Dedifferentiated amniotic fluid mesenchymal stem cell (primary cell): ENCODE data around the gene KLHL12.

Source experiments
- DNase-seq: peaks from one replicate; pipeline ENCODE4 v3.0.0-alpha.2; 2016; ENCODE audit errors: extremely low spot score

The KLHL12 gene

DNA sequence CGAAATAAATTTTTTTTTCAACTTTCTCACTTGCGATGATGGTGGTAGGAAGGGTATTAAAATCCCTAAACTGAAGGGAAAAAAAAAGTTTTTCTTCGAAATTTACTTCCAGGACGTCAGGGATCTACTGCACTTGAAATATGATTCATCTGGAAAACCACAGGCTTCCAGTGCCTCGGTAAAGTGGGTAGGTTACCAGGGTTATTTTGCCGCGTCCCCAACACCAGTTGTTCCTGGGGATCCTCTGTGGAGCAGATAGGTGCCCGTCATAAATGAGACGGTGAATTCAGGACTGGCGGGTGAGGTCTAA is 38.9 kb downstream of the KLHL12 start:
- DNase-seq: no peak

DNA sequence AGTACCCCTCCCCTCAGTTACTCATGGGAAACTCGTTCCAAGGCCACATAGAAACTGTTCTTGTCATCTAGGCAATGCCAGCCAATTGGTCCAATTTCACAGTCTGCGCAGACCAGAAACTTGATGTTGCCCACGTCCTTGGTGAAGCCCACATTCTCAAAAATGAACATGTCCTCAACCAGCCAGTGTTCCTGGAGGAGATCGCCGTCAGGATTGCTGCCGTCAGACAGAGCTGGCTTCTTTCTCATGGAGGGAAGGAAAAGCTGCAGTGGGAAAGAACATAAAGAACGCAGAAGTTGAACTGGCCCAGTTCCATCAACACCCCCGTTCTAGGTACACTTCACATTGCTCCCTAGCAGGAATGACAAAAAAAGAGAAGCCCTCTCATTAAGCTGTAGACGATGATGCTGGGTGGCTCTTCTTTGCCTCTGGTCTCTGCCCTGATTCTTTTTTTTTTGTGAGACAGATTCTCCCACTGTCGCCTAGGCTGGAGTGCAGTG is 46.0 kb downstream of the KLHL12 start:
- DNase-seq: no peak

DNA sequence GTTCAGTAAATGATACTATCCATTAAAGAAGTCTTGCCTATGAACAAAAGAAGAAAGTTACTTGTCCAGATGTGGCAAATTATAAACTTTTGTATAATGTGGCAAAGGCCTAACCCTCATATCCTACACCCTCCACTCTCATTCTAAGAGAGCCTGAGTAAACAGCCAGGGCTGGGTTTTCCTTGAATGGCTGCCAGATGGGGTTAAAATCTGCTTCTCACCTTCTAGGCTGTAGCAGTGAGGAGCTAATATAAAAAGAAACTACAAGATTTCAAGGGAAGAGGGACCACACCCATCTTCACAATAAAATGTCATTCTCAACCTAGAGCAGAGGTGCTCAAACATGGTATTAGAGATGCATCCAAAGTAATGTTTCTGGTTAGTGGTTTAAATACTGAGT is 47.0 kb downstream of the KLHL12 start:
- DNase-seq: no peak

DNA sequence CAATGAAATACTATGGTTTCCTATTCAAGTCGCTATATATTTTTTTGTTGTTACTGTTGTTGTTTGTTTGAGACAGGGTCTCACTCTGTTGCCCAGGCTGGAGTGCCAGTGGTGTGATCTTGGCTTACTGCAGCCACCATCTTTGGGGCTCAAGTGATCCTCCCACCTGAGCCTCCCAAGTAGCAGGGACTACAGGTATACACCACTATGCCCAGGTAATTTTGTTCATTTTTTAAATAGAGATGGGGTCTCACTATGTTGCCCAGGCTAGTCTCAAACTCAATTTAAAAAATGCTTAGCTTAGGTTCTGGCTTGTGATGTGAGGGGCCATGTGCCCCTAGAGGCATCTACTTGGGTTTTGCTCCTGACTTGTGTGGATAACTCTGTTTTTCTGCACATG is 47.9 kb downstream of the KLHL12 start:
- no peak for DNase-seq

DNA sequence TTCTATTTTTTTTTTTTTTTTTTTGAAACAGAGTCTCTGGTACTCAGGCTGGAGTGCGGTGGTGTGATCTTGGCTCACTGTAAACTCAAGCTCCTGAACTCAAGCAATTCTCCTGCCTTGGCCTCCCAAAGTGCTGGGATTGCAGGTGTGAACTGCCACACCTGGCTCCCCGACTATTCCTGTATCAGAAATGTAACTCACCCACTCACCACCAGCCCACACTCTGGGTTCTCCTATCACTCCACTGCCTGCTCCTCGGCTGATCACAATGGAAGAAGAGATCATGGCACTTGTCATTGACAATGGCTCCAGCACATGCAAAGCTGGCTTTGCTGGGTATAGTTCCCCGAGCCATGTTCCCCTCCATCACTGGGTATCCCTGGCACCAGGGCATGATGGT is 54.0 kb downstream of the KLHL12 start:
- DNase-seq: no peak

DNA sequence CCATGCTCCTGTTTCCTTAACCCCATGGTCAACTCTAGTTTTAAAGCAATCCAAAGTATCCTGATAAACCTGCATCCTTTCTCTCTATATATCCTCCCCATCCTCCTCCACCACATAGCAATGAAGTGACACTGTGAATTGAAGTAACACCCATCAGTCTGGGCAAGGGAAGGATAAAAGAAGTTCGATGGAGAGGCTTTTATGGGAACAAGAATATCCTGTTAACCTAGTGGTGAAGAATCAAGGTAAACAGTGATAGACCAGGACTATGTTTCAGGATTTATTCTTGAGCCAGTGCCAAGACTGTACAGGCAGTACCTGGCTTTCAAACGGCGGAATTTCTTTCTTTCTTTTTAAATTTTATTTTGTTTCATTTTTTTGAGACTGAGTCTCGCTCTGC is 55.7 kb downstream of the KLHL12 start:
- DNase-seq: no peak

DNA sequence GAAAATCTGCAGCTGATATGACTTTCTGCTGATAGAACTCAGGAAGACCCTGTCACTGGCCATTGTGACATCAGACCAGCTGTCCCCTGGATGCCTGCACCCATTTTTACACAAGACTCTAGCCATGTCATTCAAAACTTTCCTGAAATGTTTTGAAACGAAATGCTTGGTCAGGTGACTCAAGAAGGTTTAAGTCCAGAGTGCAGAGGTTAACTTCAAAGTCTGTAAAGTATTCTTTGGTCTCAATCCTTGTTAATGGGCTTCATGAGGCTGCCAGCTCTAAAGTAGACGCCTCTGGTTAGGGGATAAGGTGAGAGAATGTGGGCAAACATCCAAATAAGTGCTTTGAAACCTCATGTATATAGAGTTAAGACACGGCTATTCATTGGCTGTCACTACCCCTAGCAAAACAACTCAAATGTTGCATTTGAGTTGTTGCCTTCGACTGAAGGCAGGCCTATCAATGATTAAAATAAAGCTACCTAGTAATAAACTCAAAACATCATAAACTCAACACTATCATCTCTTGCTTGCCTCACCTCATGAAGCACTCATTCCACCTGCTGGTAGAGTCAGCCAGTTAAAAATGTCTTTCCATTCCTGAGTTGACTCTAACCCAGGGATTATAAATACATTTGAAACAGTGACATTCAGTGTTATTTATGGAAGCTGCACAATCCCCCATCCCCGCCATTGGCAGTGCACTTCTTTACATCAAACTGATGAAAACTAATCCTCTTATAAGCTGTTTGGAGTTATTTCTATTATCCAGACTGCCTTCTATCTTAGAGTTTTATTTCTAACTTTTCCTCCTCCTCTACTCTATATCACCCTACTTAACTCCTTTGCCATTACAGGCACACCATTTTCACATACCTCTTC is 64.1 kb downstream of the KLHL12 start:
- no peak for DNase-seq

DNA sequence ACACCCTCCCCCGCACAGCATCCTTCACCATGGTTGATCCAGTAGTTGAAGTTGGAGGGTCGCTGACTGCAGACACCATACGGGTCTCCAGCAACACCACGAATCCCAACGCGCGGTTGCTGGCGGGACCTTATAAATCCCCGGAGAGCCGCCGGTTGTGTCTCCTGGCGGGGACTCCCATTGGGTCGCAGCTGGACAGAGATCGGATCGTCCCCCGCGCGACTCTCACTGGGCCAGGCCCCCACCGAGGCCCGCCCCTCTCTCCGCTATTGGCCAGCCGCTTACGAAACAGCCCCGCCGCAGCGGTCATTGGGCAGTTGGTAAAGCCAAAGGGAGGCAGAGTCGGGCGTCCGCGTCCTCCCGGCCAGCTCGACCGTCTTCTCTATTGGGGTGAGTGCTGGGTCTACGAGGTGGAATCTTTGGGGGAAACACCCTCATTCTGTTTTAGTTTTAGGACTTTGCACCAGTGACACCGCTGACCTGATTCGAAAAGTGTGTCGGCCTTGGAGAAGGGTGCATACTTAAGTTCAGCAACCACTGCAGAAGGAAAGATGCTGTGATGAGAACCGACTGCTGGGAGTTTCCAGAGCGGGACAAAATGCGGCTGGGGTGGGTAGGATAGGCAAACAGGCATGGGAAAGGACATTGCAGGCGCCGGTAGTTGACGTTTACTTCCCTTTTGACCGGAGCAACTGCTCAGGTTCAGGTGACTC is 65.5 kb downstream of the KLHL12 start:
- DNase-seq: peak; percentile 82

DNA sequence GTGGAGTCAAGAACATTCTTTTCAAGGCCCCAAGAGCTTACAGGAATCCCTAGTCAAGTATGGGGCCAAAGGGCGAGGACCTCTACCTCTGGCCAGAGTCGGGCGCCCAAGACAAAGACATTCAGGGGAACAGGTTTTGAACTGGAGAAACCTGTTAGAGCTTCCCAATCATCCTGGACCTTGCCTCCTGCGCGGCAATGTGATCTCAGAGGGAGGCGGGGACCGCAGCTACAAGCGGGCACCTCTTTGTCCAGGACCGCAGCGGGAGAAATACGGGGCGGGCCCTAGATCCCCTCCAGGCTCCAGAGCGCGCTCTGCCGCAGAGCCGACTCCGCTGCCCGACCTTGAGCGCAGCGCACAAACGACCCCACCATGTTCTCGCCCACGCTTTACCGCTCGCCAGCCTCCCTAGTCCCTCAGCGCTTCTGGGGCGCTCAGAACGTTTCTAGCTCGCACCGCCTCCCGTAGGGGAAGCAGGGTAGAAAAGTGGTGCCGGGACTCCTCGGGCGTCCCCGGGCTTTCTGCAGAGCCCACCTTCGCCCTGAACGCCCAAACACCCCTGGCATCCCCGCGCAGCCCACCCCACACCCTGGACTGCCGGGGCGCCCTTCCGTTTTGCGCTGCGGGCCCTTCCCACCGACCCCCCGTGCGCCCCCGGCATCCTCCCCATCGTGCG is 66.2 kb downstream of the KLHL12 start:
- DNase-seq: no peak

DNA sequence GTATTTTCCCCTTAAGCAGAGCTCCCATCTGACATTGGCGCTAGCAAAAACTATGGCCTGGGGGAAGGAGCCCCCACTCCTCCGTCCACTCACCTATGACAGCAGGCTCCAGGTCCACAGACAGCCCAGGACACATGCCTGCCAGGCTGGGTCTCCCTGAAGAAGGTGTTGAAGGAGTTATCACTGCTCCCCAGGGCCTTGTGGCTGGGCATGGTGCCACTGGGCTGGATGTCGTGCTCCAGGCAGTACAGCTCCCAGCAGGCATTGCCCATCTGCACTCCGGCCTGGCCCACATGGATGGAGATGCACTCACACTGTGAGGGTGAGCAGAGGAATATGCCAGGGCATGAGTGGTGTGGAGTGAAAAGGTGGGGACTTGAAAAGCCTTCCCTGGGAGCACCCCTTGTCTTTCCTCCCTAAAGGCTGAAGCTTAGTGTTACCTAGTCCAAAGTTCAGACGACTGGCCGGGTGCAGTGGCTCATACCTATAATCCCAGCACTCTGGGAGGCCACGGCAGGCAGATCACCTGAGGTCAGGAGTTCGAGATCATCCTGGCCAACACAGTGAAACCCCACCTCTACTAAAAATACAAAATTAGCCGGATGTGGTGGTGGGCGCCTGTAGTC is 68.1 kb downstream of the KLHL12 start:
- no peak for DNase-seq

DNA sequence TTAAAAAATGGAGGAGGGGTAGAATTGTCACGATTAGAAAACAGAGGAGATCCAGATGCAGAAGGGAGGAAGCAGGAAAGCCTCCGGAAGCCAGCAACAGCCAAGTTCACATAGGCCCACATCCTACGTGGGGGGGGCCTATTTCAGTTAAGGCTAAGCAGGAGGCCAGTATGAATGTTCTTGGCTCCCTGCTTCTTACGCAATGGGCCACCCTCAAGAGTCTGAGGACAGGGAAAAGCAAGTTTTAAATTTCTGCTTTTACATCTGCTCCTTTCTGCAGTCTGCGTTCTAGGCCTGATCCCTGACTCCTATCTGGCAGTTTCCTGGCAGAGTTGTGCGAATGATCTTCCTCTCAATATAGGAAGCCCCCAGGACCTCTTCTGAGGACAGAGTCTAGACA is 68.7 kb downstream of the KLHL12 start:
- DNase-seq: no peak

DNA sequence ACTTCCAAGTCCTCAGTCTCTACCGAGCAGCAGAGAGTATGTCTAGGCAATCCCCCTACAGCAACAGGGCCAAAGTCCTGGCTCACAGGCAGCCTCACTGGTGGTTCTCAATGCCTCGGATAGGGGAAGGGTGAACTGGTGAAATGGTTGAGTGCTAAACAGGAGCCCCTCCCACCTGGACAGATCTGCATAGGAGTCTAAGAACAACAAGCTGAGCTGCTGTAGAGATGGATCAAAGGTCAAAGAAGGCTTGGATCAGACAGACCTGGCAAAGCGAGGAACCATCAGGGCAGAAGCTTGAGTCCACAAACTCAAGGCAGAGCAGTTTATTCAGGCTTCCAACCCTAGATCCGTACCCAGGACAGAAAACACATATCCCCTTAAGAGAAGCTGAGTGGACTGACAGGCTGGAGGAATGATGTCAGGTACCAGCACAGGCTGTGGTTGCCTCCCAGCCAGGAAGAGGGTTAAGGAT is 69.9 kb downstream of the KLHL12 start:
- DNase-seq: no peak

DNA sequence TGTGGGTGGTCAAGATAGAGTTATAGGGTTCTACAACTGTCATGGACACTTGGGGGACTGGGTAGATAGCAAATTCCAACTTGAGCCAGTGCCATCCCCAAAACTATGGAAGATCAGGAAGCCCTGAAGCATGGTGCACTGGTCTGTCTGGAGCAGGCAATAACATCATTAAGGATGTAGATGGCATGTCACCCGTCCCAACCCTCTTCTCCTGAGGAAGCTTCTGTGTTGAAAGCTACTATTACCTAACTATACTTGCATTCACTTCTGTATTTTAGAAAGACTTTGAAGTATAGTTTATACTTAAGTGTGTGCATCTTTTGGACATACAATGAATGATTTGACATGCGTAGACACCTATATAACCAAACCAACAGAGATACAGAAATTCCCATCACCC is 71.0 kb downstream of the KLHL12 start:
- no peak for DNase-seq

DNA sequence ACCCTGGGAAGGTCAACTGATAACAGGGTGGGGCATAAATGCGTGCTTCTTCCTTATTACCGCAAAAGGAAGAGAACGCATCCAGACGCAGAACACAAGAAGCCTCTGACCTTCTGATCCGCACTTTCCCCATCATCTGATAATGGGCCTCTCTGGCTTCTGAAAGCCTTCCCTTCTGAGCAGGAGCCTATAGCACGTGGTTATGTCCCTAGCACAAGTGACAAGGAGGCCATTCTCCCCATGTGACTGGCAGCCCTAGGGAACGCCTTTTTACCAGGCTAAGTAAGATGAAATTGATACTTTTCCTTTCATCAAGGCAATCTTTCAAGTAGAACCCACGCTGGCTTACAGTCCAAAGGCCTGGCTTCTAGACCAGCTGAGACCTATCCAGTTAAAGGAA is 72.2 kb downstream of the KLHL12 start:
- no peak for DNase-seq

DNA sequence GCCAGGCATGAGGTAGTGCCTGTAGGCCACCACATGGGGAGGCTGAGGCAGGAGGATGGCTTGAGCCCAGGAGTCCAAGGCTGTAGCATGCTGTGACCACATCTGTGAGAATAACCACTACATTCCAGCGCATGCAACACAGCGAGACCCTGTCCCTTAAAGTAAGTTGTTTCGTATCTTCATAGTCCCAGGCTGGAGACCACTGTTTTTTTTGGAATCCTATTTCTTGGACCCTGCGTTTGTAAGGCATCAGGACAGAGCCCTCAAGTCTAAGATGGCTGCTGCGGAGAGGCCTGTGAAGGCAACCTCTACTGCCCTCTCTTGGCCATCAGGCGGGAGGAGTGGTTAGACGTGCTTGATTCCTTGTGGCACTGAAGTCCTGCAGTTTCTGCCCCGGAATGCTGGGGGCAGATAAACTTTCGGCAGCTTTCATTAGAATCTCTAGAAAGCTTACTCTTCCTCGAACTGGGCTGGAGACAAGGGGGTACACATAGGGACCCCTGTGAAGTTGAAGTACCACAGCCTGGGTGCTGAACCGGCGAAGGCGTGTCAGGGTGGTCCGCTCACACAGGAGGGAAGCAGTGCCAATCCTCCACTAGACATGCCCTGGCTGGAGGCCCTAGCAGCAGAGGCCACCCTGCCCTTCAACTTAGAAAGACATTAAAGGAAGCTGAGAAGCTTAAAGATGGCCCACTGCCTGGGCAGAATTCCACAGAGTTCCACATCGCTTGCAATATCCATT is 74.7 kb downstream of the KLHL12 start:
- no peak for DNase-seq

DNA sequence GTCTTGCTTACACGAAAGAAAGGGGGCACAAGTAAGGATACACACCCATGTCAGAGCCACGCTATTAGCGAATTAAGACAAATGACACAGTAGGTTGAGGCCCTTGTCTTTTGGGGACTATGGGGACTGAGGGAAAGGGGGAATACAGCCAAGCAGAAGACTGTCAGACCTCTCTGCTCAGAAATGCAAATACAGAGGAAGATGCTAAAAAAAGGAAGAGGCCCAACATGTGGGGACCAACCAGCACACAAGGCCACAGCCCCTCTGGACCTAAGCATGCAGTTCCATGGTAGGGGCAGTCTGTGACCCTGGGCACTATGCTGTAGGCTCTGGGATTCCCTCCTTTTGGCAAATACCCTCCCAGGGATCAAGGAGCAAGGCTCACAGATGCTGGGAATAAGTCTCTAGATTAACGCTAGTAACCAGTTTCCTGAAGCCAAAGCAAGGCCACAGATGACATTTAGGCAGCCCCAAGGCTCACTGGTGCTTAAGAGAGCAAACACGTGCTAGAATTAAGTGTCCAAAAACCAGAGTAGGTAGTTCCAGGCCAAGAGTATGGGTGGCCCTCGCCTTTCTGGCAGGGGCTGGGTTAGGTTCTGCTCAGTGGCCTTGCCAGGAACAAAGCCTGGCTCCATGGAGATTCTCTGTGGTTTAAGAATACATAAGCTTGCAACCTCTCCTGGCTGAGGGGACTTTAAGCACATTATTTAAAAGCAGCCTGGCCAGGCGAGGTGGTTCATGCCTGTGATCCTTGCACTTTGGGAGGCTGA is 76.3 kb downstream of the KLHL12 start:
- DNase-seq: no peak

DNA sequence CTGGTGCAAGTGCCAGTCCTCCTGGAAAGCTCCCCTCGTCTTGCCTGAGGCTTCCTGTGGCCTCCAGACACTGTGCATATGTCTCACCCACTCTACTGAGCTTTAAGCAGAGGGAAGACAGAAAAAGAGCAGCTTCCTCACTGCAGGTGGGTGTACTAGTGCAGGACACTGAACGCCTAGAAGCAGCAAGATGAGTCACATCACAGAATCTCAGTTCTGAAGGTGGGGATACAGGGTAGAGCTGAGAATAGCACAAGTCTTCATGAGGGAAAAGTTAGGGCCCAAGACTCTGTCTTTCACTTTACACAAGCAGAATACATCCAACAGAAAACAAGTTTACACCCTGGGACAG is 78.9 kb downstream of the KLHL12 start:
- no peak for DNase-seq

DNA sequence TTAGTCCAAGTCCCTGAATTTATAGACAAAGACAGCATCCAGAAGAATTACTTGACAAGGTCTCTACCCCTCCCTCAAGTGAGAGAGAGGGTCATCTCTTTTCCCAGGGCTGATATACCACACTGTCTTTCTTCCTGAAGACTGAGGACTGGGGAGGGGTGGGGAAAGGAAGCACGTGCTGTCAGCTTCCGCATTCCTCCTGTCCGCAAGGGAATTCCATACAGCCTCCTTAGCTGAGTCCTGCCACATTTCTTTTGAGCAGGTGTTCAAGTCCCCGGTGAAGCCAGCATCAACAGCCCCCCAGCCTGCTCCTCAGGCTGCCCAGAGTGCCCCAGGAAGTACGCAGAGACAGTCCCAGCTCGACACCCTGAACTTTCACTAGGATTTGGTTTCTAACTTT is 82.1 kb downstream of the KLHL12 start:
- DNase-seq: no peak

DNA sequence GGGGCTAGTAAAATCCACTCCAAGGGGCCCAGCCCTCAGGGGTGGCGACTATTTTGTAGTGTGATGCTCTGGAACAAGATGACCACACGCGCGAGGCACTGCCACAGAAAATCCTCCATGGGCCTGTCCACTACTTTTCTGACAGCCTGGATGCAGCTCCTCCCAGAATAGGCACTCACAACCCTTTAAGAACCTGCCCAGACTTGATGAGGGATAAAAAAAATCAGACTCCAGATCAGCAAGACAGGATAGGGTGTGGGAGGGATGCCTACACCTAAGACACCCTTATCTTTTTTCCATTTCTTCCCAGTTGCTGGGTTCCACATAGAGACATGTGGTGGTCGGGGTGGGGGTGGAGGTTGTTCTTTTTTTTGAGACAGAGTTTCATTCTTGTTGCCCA is 82.8 kb downstream of the KLHL12 start:
- no peak for DNase-seq

DNA sequence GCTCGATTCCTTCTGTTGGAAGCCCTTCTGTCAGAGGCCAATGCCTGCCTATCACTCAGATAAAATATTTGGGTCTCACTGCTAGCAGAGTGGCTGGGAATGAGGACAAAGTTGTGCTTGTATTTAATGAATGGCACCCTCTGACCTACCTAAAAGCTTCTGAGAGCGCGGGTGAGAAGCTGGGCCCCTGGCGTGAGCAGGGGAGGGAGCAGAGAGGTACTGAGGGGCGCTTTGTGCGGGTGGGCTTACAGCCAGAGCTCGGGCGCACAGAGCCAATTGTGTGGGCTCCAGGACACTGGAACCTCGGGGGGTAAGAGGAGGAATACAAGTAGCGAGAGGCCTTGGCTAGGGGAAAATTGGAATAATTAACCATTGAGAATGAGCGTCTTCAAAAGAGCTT is 84.0 kb downstream of the KLHL12 start:
- no peak for DNase-seq
